ENCODE results near the gene PLCXD3. TPM values are rescaled to one million over a fixed set of nuclear protein-coding genes. Genes with fewer than 3 reads are reported as not detected.

The PLCXD3 gene
- total RNA-seq, 1 experiment from 2014 or later, result 0.04 TPM

DNA sequence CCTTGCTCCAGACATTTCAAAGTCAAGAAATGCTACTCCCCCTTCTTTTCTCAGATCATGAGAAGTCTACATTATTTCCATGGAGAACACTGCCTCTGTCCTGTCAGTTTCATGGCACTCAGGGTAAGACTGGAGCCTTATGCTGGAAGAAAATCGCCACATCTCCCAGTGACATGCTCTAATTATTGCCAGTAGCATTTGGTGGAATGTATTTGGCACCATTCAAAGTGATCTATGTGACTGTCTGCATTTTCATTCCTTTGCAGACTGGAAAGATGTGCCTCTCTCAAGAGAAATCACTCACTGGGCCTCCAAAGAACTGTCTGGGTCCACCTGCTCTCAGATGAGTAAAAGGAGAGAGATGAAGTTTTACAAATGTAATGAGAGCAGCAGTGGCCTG is 840 bp upstream of the PLCXD3 start:
- Mint-ChIP-seq H3K4me1 (peaks cover 25% of the 10 kb centered on the region), H3K27ac (no peak overlapping the region), H3K27me3 (ENCODE audit: low read depth) (peaks cover 39% of the 10 kb centered on the region), H3K36me3 (no peaks in the 10 kb centered on the region), H3K9me3 (no peaks in the 10 kb centered on the region), H3K4me3 (peak overlapping the region; percentile 76)
- TF ChIP-seq TEAD4 (CRISPR knock-in tag; IDR thresholded peaks at IDR 0.05) (no peak), CBFB (CRISPR knock-in tag; IDR thresholded peaks at IDR 0.05; ENCODE audit: low read depth) (no peak), NR1H2 (CRISPR knock-in tag; IDR thresholded peaks at IDR 0.05) (no peak), ZNF532 (CRISPR knock-in tag; IDR thresholded peaks at IDR 0.05; ENCODE audit: borderline replicate concordance) (no peak), MXD4 (CRISPR knock-in tag; IDR thresholded peaks at IDR 0.05; ENCODE audit: borderline replicate concordance) (no peak), ZNF317 (CRISPR knock-in tag; IDR thresholded peaks at IDR 0.05; ENCODE audit: borderline replicate concordance, low read depth) (no peak), MYBL2 (CRISPR knock-in tag; IDR thresholded peaks at IDR 0.05) (no peak), MAX (CRISPR knock-in tag; IDR thresholded peaks at IDR 0.05) (no peak), ATF1 (CRISPR knock-in tag; IDR thresholded peaks at IDR 0.05) (no peak), RORB (CRISPR knock-in tag; IDR thresholded peaks at IDR 0.05) (no peak), ZNF121 (CRISPR knock-in tag; IDR thresholded peaks at IDR 0.05) (no peak), CREM (CRISPR knock-in tag; IDR thresholded peaks at IDR 0.05) (no peak), ZBTB21 (CRISPR knock-in tag; IDR thresholded peaks at IDR 0.05; ENCODE audit: borderline replicate concordance) (no peak), ZNF281 (CRISPR knock-in tag; IDR thresholded peaks at IDR 0.05) (no peak)
- TF ChIP-seq, protein P1, sequence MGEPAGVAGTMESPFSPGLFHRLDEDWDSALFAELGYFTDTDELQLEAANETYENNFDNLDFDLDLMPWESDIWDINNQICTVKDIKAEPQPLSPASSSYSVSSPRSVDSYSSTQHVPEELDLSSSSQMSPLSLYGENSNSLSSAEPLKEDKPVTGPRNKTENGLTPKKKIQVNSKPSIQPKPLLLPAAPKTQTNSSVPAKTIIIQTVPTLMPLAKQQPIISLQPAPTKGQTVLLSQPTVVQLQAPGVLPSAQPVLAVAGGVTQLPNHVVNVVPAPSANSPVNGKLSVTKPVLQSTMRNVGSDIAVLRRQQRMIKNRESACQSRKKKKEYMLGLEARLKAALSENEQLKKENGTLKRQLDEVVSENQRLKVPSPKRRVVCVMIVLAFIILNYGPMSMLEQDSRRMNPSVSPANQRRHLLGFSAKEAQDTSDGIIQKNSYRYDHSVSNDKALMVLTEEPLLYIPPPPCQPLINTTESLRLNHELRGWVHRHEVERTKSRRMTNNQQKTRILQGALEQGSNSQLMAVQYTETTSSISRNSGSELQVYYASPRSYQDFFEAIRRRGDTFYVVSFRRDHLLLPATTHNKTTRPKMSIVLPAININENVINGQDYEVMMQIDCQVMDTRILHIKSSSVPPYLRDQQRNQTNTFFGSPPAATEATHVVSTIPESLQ (CRISPR knock-in tag; IDR thresholded peaks at IDR 0.05), result no peak
- TF ChIP-seq, protein P2, sequence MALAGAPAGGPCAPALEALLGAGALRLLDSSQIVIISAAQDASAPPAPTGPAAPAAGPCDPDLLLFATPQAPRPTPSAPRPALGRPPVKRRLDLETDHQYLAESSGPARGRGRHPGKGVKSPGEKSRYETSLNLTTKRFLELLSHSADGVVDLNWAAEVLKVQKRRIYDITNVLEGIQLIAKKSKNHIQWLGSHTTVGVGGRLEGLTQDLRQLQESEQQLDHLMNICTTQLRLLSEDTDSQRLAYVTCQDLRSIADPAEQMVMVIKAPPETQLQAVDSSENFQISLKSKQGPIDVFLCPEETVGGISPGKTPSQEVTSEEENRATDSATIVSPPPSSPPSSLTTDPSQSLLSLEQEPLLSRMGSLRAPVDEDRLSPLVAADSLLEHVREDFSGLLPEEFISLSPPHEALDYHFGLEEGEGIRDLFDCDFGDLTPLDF (CRISPR knock-in tag; IDR thresholded peaks at IDR 0.05), result no peak
- TF ChIP-seq, protein P3, sequence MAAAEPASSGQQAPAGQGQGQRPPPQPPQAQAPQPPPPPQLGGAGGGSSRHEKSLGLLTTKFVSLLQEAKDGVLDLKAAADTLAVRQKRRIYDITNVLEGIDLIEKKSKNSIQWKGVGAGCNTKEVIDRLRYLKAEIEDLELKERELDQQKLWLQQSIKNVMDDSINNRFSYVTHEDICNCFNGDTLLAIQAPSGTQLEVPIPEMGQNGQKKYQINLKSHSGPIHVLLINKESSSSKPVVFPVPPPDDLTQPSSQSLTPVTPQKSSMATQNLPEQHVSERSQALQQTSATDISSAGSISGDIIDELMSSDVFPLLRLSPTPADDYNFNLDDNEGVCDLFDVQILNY (CRISPR knock-in tag; IDR thresholded peaks at IDR 0.05), result no peak
- no peak for DNase-seq (ENCODE audit: low spot score)
- ChIA-PET POLR2A (no interaction called here), CTCF (interaction anchor here (0.6 to 3.5 kb wide), 6 partner anchors 13 to 606 kb away, joined by 3 to 18 read pairs (median 8); no protein-coding TSS in a partner anchor)
- ATAC-seq, result no peak

Measured in WTC11 (cell line).